Stimulated activated CD4-positive, alpha-beta T cell treated with anti-CD3 and anti-CD28 coated beads, Interleukin-4, amount 100 ng/mL, for 24 hours (primary cell): Measurements from ENCODE around the gene SYNE2.
"Not testable (repeated sequence)": the region's sequence is repeated elsewhere in the genome, so short reads cannot be mapped to it uniquely, and the experiment has no call there.

Experiments used
- DNase-seq: peaks from one replicate; pipeline ENCODE4 v3.0.0-alpha.2; 2020

SYNE2 gene

DNA sequence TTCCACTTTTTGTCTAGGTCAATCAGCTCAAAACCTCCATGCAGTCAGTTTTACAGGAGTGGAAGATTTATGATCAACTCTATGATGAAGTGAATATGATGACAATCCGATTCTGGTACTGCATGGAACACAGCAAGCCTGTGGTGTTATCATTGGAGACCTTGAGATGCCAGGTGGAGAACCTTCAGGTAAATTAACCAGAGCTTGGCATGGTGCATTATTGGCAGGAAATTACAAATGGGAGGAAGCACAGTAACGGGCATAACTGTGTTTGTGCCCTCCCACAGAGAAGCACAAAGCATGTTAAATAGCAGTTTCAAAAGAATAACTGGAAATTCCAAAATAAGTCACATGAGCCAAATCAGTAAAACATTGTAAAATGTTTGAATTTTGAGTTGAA is 305.8 kb downstream of the SYNE2 start:
- DNase-seq, result no peak

DNA sequence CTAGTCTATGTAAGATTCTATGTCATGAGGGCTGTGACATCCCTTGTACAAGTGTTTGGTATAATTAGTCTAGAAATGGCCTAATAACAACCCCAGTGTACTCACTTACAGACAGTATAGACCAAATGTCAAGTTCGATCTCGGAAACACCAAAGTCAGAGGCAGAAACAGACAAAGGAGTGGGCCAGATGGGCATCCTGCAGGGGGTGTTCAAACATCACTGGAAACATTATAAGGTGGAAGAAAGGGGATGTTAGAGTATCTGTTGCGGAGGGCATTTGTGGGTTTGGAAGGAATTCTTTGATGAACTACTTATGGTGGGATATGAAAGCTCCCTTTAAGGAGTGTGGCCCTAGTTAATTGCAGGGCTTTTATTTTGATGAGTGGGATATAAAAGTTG is 306.8 kb downstream of the SYNE2 start:
- no peak for DNase-seq

DNA sequence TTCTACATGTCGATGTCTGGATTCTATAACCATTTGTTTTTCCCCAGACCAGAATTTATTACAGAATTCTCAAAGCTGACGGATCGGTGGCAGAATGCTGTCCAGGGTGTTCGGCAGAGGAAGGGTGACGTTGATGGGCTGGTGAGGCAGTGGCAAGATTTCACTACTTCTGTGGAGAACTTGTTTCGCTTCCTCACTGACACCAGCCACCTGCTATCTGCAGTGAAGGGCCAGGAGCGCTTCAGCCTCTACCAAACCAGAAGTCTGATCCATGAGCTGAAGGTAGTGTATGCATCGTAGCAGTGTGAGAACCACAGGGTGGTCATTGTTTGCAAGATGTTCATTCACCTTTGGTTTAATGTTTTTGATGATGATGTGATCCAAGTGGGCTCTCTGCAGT is 317.4 kb downstream of the SYNE2 start:
- no peak for DNase-seq

DNA sequence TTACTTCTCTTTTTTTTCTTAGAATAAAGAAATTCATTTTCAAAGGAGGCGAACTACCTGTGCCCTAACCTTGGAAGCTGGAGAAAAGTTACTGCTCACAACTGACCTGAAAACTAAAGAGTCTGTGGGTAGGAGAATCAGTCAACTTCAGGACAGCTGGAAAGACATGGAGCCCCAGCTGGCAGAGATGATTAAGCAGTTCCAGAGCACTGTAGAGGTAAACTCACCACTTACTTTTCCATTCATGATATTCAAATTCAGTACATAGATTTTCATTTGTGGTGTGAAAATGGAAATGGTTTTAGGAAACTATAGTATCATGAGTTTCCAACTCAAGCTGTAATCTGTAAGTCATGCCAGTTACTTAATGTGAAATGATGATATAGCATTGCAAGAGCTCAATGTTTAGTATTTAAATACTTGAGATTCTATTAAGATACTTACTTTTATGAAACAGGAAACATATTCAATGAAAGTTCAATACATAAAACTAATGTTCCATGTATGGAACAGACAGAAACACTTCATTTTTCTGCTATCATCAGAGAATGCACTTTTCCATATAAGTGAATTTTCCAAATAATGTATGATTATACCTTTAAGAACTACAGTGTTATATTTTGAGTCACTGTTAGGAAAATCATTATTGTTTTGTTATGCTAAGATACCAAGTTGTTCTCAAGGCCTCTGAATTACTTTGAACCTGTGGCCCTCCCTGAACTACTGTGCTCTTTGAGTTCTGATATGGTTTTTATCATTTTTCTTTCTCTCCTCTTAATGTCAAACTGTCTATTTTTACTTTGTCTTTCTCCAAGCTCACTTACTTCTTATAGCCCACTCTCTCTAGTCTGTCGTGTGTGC is 322.3 kb downstream of the SYNE2 start:
- DNase-seq, result peak; percentile 41

DNA sequence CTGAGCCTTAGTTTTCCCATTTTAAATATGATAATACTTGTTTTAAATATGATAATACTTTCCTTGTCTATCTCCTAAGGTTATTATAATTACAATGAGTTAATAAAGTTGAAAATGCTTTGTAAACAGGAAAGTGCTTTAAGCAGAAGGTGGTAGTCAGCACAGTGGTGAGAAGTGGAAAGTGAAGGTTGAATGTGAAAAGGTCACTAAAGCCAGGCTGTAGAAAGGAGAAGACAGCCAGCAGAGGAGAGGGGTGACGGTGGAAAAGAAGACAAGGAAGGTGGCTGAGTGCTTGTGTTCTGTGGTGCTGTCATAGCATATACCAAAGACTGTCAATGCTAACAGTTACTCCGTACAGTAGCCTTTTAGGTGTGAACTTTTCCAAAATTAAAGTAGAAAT is 323.5 kb downstream of the SYNE2 start:
- no peak for DNase-seq

DNA sequence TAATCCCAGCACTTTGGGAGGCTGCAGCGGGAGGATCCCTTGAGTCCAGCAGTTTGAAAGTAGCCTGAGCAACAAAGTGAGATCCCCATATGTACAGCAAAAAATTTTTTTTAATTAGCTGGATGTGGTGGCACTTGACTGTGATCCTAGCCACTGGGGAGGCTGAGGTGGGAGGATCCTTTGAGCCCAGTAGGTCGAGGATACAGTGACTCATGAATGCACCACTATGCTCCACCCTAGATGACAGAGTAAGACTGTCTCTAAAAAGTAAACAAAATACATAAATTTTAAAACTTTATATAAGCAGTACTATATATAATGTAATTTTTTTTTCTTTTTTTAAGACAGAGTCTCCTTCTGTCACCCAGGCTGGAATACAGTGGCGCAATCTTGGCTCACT is 326.0 kb downstream of the SYNE2 start:
- DNase-seq, result no peak

GRCh38 chr14:64182908-64183307 is 330.1 kb downstream of the SYNE2 start:
- DNase-seq, result not testable (repeated sequence)

DNA sequence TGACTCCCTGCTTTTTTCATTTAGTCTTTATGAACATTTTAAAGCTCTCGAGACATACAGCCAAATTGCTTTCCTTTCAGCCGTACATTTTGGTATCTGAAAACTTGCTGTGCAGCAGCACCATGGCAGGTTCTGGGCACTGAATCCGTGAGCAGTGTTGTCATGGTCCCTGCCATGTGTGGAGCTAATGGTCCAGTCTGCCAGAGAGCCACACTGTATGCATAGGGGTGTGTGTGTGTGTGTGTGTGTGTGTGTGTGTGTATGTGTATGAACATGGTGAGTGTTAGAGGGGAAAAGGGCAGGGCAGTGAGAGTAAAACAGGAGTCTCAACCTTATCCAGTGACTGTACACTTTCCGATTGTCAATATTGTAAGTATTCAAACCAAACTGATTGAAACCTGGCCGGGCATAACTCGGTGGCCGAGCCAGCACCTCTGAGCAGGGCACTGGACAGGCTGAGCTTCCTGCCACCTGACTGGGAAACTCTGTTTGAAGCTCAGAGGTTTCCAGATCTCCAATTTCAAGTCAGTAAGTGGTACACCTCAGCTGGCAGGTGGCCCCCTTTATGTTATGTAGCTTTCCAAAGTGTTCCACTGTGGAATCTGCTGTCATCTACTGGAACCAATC is 331.4 kb downstream of the SYNE2 start:
- DNase-seq, result no peak

- DNase-seq, result no peak
Observed at GRCh38 chr14:64185184-64185583, 332.4 kb downstream of the SYNE2 start.

- no peak for DNase-seq
Observed at GRCh38 chr14:64186231-64187129, 333.7 kb downstream of the SYNE2 start.

GRCh38 chr14:64187331-64187730 is 334.5 kb downstream of the SYNE2 start:
- no peak for DNase-seq

DNA sequence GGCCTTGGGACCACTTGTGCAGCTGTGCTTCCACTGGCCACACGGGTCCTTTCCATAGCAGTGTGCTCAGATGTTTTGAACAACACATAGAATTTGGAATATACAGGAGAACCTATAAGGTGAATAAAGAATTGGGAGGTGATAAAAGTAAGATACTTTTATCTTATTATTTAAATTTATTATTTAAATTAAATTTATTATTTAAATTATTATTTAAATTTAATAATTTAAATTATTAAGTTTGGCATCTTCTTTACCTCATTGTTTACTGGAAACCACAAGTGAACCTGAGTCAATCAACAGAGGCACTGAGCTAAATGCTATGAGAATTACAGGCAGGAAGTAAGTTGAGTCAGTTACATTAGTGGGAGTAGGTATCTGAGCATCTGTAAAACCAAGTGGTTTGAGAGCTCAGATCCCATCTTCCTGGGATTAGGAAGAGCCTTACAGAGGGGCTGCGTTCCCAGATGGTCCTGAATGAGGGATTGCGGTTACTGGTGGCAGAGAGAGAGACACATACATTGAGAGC is 338.2 kb downstream of the SYNE2 start:
- no peak for DNase-seq

DNA sequence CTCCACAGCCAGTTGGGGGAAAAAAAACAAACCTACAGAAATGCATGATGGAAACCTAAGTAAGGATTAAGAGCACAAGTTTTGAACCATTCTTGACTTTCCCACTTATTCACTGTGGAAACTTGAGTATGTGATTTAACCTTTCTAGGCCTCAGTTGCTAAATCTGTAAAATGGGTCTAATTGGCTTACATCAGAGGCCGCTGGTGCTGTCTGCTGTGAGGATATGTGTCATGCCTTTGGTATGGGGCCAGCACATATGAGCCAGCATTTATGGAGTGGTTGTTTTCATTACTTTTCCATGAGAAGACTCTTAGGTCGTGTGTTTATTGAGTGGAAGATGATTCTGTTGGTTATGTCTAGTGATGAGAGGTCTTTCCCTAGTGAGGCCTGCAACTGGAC is 339.0 kb downstream of the SYNE2 start:
- DNase-seq, result no peak

- no peak for DNase-seq
Observed at GRCh38 chr14:64193821-64194220, 341.0 kb downstream of the SYNE2 start.

DNA sequence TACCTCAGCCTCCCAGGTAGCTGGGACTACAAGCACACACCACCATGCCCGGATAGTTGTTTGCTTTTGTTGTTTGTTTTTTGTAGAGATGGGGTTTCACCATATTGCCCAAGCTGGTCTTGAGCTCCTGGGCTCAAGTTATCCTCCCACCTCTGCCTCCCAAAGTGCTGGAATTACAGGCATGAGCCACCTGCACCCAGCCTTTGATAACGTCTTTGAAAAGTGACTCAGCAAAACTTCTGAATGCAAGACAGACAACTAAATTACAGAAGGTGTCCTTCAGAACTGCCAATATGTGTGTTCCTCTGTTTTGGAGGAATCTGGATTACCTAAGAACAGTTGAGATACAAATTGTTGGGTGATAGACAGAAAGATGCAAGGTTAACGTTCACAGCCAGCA is 341.6 kb downstream of the SYNE2 start:
- DNase-seq, result no peak

- no peak for DNase-seq
Observed at GRCh38 chr14:64195199-64195598, 342.4 kb downstream of the SYNE2 start.

- DNase-seq, result no peak
Observed at GRCh38 chr14:64196056-64196455, 343.3 kb downstream of the SYNE2 start.

DNA sequence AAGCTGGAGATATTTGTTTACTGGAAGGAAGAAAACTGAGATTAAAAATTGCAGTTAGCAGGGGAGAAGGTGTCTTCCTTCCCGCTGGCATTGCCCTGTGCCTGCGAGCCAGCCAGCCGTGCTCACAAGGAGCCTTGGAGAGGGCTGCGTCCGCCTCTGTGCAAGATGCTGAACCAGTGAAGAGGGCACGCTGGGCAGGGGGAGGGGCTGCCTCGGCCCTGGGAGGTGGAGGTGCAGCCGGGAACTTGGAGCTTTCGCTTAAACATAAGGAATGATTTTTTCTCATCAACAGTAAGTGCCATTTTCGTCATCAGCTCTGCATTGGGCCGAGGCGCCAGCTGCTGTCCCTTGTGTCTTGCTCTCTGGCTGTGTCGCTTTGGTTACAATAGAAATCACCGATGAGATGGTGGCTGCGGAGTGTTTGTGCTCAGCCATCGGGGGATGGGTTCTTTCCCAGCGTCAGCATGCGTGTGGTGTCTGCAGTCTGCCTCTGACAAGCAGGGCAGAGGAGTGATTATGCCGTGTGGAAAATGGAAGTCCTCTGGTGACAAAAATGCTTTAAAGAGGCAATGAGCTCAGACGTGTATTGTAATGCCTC is 344.1 kb downstream of the SYNE2 start:
- DNase-seq, result no peak

DNA sequence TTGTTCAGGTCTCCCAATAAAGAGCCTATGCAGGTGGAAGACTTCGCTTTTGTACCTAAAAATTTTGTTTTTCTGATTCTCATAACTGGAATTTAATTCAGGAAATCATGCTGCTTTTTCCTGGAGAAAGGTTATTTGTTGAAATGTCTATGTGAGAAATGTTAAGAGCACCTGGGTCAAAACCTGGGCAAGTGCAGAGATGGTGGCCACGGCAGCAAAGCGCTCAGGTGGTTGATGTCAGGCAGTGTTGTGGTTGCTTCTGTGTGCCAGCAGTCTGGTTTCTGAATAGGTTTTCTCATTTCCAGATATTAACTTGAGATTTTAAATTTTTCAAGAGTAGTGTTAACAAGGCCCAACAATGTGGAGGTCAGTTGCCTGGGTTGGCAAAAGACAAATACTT is 345.2 kb downstream of the SYNE2 start:
- DNase-seq, result no peak

DNA sequence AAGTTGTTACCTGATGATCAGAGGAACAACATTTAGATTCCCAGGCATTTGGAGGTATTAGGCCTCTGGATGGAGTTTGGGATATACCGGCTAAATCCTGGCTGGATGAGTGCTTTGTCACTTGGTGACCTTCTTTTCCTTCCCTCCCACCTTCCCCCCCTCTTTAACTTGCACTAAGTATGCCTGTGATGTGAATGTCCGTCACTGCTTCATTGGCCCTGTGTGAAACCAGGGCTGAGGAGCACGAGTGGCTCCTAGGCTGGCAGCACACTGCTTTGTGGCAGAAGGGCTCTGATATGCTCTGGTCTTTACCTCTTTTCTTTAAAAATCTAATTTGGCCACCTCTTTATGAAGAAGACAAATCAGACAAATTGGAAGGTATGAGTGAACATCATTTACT is 345.7 kb downstream of the SYNE2 start:
- DNase-seq, result no peak

DNA sequence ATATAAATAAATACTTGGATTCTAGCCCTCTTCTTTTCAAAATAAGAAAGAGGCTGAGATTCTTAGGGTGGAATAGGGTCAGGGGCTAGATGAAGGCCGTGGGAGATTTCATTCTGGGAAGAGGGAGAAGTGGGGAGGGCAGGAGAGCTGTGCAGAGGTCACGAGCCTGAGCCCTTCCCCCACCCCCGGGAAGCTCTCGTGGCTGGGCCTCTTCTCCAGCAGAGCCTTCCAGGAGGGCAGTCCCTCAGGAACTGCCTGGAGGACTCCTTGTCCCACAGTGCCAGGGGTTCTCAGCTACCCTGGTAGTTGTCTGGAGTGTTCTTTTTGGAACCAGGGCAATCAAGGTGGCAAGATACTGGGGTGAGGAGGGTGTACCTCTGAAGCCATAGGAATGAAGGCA is 347.4 kb downstream of the SYNE2 start:
- DNase-seq, result no peak

- no peak for DNase-seq
Observed at GRCh38 chr14:64201296-64201695, 348.5 kb downstream of the SYNE2 start.
